Stimulated activated CD8-positive, alpha-beta memory T cell treated with anti-CD3 and anti-CD28 coated beads, Interleukin-7, amount 100 ng/mL, for 1 hour (primary cell): ENCODE data around the gene PARD3.

Source experiments
- DNase-seq, 2 donors: peaks; one replicate each; pipeline ENCODE4 v3.0.0-alpha.2; 2020; ENCODE audit warnings: low read depth in 2 of 2

Gene PARD3

GRCh38 chr10:34347131-34347530 is 468.0 kb downstream of the PARD3 start:
- DNase-seq: no peak

DNA sequence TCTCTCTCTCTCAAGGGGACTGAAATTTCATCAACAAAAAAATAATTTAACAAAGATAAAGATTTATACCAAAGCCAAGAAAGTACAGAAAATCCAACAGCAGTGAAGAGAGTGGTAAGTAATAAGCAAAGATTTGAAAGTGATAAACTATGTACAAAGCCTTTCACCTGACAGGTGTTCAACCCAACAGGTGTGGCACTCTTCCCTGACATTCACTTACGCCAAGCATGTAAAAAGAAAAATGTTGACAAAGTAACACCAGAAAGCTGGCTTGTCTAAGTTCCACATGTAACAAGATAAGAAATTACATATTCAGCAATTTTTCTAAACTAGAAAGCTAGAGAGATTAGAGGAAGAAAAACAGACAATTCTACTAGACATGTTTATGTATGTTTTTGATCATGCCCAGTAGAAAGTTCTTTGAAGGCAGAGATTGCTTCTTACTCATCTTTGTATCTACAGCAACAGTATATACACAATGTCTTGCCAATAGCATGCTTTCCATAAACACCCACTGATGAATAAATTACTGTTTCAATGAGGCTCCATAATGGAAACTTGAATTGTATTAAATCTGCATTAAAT is 468.5 kb downstream of the PARD3 start:
- no peak for DNase-seq

- DNase-seq: no peak
Observed at GRCh38 chr10:34345383-34345782, 469.7 kb downstream of the PARD3 start.

DNA sequence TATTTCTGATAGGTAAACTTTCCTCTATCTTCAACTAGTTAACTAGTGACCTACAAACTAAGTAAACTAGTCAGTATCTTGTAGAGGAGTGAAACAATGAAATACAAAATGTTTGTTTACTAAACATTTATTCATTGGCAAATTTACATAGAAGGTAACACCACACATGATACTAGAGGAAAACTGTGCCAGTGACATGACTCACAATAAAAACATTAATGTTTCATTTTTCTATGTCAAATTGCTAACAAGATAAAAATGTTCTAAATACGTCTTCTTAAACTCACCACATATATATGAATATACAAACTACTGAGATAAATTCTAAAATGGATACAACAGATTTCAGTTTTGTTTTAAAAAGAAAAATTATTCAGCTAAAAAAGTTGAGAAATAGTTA is 471.3 kb downstream of the PARD3 start:
- no peak for DNase-seq

DNA sequence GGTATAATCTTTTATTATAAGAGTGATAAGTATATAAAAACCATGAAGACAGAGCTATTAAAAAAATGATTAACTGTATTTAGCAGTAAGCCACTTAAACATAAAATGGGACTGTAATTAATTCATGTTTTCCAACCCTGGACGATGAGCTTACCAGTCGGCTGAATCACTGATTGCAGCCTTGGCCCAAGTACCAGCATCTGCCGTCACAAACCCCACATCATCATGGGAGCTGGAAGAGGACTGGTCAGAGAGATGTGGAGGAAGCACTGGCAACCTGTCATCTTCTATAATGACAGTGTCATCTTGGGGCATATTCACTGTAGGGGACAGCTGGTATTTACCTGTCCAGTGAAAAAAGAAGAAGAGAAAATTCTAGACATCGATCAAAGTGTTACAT is 473.6 kb downstream of the PARD3 start:
- no peak for DNase-seq

- DNase-seq: no peak
Observed at GRCh38 chr10:34340934-34341333, 474.2 kb downstream of the PARD3 start.

GRCh38 chr10:34339816-34340553 is 475.1 kb downstream of the PARD3 start:
- no peak for DNase-seq

DNA sequence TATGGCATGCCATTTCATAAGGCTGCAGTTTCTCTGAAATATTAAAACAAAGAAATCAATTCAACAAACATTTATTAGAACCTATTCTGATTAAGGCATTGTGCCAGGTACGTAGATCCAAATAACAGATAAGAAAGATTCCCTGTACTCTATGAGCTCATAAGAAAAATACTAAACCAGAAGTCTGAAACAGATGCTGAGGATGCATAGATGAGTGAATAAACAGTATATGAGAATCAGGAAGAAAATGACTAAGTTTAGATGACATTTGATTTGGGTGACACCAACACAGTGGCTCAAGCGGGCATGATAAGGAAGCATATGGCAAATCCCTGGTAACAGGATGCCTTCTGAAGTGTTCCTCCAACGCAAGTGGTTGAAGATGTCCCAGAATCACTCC is 477.2 kb downstream of the PARD3 start:
- no peak for DNase-seq

DNA sequence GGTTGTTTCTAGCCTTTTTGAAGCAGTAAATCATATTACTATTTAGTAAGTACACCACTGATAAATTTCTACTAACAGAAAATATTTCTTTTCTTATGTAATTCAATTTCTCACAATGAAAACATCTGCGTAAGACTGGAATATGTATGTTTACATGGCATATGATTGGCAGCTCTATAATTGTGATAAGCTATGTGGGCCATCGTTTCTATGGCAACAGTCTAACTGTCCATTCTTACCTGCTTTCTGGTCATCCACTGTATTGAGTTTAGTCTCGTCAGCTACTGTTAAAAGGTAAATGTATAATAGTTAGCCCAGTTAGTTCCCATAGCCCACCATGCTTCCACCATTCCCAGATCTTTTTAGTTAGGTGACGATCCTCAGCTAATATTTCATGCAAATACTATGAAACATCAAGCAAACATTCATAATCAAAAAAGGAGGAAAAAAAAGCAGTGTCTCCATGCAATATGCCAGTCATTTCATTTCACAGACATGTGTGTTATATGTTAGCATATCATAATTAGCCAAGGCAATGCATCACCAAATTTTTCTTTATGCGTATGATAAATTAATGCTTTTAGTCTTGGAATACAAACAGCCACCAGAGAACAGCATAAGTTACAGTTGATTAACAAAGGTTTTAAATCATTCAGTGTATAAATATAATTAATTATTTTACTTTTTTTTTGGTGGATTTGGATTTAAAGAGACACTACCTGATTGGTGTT is 479.0 kb downstream of the PARD3 start:
- no peak for DNase-seq

GRCh38 chr10:34334908-34335307 is 480.2 kb downstream of the PARD3 start:
- no peak for DNase-seq

- no peak for DNase-seq
Observed at GRCh38 chr10:34333513-34333912, 481.6 kb downstream of the PARD3 start.

DNA sequence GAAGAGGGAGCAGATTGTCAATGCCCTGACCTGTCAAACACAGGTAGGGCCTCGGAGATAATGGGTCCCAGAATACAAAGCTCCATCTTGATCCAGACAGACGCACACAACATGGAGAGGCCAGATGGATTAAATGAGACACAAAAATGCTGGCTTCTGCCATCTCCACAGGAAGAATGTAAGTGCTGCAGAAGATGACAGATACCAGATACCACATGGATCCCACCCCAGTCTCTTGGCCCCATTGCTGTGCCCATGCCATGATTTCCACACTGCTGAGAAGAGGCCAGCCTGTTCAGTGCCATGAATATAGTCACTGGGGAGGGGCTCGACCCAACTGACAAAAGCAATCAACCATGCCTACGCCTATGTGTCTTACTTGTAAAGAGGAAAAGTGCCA is 487.9 kb downstream of the PARD3 start:
- no peak for DNase-seq

DNA sequence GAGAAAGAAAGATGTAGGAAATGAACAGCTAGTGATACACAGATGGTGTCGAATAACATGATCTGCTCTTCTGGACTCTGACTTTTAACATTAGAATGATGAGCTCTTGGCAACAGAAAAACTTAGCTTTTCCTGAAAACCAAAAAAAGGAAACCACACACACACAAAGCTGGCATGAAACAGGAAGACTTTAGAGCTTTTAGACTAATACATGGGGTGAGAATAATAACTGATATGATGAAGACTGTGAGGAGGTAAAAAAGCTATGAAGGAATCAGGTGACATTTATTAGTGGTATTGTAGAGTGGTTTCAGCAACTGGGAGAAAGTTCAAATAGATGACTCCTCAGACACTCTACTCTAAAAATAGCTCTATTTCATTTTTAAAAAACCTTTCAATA is 491.9 kb downstream of the PARD3 start:
- DNase-seq: no peak

- DNase-seq: no peak
Observed at GRCh38 chr10:34320265-34320664, 494.8 kb downstream of the PARD3 start.

DNA sequence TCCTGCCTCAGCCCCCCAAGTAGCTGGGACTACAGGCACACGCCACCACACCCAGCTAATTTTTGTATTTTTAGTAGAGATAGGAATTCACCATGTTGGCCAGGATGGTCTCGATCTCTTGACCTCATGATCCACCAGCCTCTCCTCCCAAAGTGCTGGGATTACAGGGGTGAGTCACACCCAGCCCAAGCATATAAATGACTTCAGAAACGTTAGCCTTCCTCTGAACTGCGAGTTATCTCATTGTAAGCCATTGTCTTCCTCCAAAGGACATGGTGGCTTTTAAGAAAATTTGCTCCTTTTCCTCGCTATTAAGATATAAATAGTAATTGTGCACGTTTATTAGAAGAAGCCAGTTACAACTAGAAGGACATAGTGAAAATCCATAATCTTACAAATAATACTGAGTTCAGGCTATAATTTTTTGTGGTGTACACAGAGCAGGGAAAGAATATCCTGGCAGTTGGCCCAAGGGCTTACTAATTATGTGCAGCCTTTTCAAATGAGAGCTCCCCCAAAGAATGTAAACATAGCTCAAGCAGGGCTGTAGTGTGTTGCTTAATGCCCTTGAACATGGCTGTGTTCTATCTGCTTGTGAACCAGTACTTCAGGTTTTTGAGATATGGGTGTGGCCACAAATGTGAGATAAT is 495.8 kb downstream of the PARD3 start:
- DNase-seq: no peak

- no peak for DNase-seq
Observed at GRCh38 chr10:34316154-34316553, 498.9 kb downstream of the PARD3 start.

- no peak for DNase-seq
Observed at GRCh38 chr10:34314457-34314856, 500.6 kb downstream of the PARD3 start.

DNA sequence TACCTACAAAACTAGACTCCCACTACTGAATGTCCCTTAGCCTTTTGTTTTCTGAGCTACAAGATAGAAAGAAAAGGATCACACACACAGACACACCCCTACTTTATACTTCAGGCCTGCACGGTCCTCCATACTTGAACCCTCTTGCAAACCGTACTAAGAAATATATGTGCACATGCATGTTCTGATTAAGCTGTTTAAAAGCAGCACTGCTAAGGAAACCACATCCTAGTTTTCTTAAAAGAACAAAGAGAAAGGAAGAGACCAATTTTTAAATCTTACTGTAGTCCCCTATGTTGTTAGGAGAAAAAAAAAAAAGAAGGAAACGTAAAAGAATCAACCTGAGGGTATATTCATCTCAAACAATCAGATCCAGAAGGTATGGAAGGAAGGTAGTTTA is 501.2 kb downstream of the PARD3 start:
- no peak for DNase-seq

GRCh38 chr10:34313353-34313752 is 501.7 kb downstream of the PARD3 start:
- DNase-seq: no peak

DNA sequence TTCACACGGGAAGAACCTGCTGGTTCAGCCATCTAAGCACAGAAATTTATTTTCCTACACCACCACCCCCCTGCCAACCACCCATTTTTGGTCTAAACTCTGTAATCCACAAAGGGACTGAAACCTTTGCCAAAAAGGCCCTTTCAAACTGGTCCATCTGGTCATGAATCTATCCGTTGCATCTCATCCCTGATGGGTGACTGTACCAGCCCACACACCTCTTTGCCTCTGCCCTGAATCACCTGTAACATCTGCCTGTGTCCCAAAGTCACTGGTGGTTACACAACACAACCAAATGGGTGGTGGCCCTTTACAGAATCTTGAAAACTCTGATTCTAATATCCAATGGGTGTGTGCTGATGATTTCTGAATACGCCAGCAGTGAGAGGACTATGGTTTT is 503.4 kb downstream of the PARD3 start:
- no peak for DNase-seq

DNA sequence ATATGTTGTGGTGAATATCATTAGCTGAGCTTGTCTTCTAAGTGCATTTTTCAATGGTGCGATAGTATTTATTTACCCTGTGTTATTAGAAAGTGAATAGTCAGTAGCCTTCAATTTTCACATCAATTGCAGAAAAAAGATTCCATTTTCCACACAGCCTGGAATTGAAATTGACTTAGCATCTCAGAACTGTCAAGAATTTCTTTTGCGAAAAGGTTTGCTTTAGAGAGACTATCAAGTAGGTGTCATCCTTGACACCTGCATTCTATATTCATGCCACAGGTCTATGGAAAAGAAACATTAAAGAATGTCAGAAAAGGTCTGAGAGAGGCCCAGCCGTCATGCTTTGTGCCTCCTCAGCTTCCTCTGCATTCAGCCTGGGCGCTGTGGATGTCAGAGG is 504.9 kb downstream of the PARD3 start:
- DNase-seq: no peak

DNA sequence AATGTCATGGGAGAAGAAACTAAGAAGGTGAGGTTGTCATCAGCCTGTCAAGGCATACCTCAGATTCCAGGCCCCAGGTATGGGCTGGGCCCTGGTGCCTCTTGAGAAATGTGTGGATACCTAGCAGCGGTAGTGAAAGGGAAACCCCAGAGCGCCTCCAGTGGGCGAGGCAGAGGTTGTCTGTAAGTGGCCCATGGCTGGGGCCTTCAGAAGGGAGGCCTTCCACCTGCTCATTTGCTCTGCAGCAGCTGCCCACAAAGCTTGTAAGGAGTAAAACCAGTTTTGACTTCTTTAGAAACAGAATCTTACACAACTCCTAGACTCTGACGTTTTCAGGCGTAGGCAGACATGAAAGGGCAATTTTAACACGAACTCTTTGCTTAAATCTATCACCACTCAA is 509.9 kb downstream of the PARD3 start:
- no peak for DNase-seq

DNA sequence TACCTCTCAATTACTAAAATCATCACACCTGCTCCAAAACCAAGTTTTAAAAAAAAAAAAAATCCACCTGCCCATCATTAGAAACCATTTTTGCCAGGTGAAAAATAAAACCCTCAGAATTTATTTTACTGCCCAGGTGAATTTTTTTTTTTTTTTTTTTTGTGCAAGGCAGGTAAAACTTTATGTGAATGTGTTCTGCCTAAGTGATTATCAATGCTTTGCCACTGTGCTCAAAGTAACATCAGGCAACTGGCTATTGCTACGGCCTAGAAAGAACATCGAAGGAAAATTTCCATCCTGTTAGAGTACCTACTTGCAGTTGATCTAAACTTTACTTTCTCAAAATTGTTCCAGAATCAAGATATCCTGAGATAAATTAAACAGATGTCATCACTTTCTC is 512.1 kb downstream of the PARD3 start:
- no peak for DNase-seq
